ENCODE results near the gene ERMP1.

DNA sequence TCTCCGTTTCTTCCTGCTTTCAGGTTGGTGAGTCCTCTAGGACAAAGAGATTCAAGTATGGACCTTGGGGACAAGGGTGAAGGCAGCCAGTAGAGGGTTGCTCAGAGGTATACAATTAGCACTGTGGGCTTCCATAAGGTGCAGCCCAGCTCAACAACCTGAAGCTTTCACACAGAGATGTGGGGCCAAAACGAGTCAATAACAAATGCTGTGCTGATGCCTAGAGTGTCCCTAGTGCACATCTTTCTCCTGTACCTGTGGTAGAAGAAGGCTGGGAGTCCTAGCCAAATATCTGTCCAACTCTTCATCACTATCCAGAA, 37.1 kb upstream of the ERMP1 start:
- TF ChIP-seq, protein P1, sequence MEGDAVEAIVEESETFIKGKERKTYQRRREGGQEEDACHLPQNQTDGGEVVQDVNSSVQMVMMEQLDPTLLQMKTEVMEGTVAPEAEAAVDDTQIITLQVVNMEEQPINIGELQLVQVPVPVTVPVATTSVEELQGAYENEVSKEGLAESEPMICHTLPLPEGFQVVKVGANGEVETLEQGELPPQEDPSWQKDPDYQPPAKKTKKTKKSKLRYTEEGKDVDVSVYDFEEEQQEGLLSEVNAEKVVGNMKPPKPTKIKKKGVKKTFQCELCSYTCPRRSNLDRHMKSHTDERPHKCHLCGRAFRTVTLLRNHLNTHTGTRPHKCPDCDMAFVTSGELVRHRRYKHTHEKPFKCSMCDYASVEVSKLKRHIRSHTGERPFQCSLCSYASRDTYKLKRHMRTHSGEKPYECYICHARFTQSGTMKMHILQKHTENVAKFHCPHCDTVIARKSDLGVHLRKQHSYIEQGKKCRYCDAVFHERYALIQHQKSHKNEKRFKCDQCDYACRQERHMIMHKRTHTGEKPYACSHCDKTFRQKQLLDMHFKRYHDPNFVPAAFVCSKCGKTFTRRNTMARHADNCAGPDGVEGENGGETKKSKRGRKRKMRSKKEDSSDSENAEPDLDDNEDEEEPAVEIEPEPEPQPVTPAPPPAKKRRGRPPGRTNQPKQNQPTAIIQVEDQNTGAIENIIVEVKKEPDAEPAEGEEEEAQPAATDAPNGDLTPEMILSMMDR (IDR thresholded peaks at IDR 0.05) = no peak; the same call in 1 of the 2 replicates
- TF ChIP-seq POLR2AphosphoS5 (IDR thresholded peaks at IDR 0.05; ENCODE audit: low read depth, low read length) = no peak
